HG02981 (cell line): ENCODE results near the gene PKNOX2.
A peak's percentile ranks its signal among the peaks of the same experiment; 100 is the strongest.

ENCODE experiments used
- ATAC-seq: cut with Tn5 transposase; IDR thresholded peaks from one replicate; pipeline ENCODE4 v1.9.1; 2021; ENCODE audit warnings: mild to moderate bottlenecking, moderate library complexity; ENCODE audit not compliant: unreplicated experiment

Gene PKNOX2

GRCh38 chr11:125164422-125165110 lies at the start of gene PKNOX2:
TSS of gene PKNOX2 (plus strand) at chr11:125164751. CDS start at chr11:125351306, 186,555 bp downstream.
- no peak for ATAC-seq

- ATAC-seq, result no peak
These were observed 47.1 kb upstream of the PKNOX2 start for GRCh38 chr11:125117429-125117828.

GRCh38 chr11:125123194-125123946 lies 41.2 kb upstream of the PKNOX2 start:
- no peak for ATAC-seq

- peak; percentile 73 for ATAC-seq
These were observed 40.5 kb upstream of the PKNOX2 start for GRCh38 chr11:125123947-125124617.

GRCh38 chr11:125124618-125124992 lies 39.9 kb upstream of the PKNOX2 start:
- ATAC-seq, result no peak

GRCh38 chr11:125128450-125128849 lies 36.1 kb upstream of the PKNOX2 start:
- no peak for ATAC-seq

GRCh38 chr11:125129316-125129993 lies 35.1 kb upstream of the PKNOX2 start:
- ATAC-seq, result no peak

- ATAC-seq, result no peak
These were observed 32.5 kb upstream of the PKNOX2 start for GRCh38 chr11:125132071-125132470.

GRCh38 chr11:125132596-125132995 lies 32.0 kb upstream of the PKNOX2 start:
- ATAC-seq, result no peak

GRCh38 chr11:125136001-125136400 lies 28.6 kb upstream of the PKNOX2 start:
- no peak for ATAC-seq

- ATAC-seq, result no peak
These were observed 25.6 kb upstream of the PKNOX2 start for GRCh38 chr11:125138966-125139365.

GRCh38 chr11:125139778-125140177 lies 24.8 kb upstream of the PKNOX2 start:
- no peak for ATAC-seq

GRCh38 chr11:125140233-125140632 lies 24.3 kb upstream of the PKNOX2 start:
- ATAC-seq, result no peak

- no peak for ATAC-seq
These were observed 23.4 kb upstream of the PKNOX2 start for GRCh38 chr11:125141178-125141577.

GRCh38 chr11:125141686-125142535 lies 22.6 kb upstream of the PKNOX2 start:
- ATAC-seq, result peak; percentile 90

- ATAC-seq, result no peak
These were observed 18.3 kb upstream of the PKNOX2 start for GRCh38 chr11:125146232-125146631.

GRCh38 chr11:125147280-125147679 lies 17.3 kb upstream of the PKNOX2 start:
- ATAC-seq, result no peak

GRCh38 chr11:125148011-125148410 lies 16.5 kb upstream of the PKNOX2 start:
- ATAC-seq, result no peak

GRCh38 chr11:125148743-125149142 lies 15.8 kb upstream of the PKNOX2 start:
- no peak for ATAC-seq

GRCh38 chr11:125153837-125154236 lies 10.7 kb upstream of the PKNOX2 start:
- no peak for ATAC-seq
